ENCODE results near the gene NAV2. TPM values are rescaled to one million over a fixed set of nuclear protein-coding genes. Genes with fewer than 3 reads are reported as not detected.

Gene NAV2
- total RNA-seq, 1 donor from 2014 or later = 10.3 TPM

DNA sequence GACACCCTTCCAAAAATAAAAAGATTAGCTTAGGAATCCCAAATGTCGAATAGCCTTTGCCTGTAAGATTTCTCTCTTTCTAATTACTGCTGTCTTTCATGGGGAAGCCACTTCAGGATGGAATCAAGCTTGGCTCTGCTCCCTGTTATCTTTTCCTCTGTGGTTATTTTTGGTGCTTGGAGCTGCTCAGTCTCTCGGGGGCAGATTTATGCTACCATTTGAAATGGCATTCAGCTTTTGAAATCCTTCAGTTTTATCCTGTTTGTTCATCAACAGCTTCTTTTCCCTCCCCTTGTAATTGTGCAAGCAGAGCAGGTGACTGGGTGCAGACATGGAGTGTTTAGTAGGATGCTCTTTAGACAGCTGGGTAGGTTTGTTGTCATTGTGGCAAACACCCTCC is 336.6 kb downstream of the NAV2 start:
- intact Hi-C loops (cut with micrococcal nuclease) = no loop called here
- ChIA-PET CTCF (no interaction called here), POLR2A (no interaction called here)

DNA sequence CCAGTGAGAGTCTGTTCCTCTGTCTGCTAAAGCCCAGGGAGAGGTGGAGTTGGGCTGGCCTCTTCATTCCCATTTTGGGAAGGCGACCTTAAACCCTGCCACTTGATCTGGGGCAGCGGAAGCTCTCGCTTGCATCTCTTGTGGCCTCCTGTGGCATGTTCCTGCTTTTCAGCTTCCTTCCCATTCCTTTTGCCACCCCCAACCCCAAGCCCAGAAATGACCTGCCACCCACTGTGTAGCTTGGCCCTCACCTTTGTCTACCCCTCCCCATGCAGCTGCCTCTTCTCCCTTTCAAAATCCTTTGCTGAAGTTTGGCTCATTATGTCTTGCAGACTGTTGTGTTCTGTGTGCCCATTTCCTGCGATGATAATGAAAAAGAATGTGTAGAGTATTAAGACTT is 337.4 kb downstream of the NAV2 start:
- H3K27ac Mint-ChIP-seq = no peak overlapping the region
- DNase-seq (no peak), ATAC-seq (ENCODE audit: low read depth) (no peak)
- H3K36me3 Mint-ChIP-seq (ENCODE audit: low read depth) = no peaks in the 10 kb centered on the region
- H3K4me3 Mint-ChIP-seq = no peak overlapping the region
- TF ChIP-seq, protein P1, sequence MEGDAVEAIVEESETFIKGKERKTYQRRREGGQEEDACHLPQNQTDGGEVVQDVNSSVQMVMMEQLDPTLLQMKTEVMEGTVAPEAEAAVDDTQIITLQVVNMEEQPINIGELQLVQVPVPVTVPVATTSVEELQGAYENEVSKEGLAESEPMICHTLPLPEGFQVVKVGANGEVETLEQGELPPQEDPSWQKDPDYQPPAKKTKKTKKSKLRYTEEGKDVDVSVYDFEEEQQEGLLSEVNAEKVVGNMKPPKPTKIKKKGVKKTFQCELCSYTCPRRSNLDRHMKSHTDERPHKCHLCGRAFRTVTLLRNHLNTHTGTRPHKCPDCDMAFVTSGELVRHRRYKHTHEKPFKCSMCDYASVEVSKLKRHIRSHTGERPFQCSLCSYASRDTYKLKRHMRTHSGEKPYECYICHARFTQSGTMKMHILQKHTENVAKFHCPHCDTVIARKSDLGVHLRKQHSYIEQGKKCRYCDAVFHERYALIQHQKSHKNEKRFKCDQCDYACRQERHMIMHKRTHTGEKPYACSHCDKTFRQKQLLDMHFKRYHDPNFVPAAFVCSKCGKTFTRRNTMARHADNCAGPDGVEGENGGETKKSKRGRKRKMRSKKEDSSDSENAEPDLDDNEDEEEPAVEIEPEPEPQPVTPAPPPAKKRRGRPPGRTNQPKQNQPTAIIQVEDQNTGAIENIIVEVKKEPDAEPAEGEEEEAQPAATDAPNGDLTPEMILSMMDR (IDR thresholded peaks at IDR 0.05) = no peak
- no peaks in the 10 kb centered on the region for H3K9me3 Mint-ChIP-seq
- intact Hi-C loops (cut with micrococcal nuclease) = no loop called here
- no peaks in the 10 kb centered on the region for H3K27me3 Mint-ChIP-seq
- ChIA-PET POLR2A (no interaction called here), CTCF (no interaction called here)
- peaks cover 15% of the 10 kb centered on the region for H3K4me1 Mint-ChIP-seq

More for the DNA sequence above, 336.6 kb downstream of the NAV2 start:
- Mint-ChIP-seq H3K4me1 (peaks cover 15% of the 10 kb centered on the region), H3K36me3 (ENCODE audit: low read depth) (no peaks in the 10 kb centered on the region), H3K27me3 (no peaks in the 10 kb centered on the region), H3K27ac (no peak overlapping the region), H3K4me3 (no peak overlapping the region), H3K9me3 (no peaks in the 10 kb centered on the region)
- no peak for ATAC-seq (ENCODE audit: low read depth)
- TF ChIP-seq, protein P1 (IDR thresholded peaks at IDR 0.05) = no peak
- DNase-seq = no peak

DNA sequence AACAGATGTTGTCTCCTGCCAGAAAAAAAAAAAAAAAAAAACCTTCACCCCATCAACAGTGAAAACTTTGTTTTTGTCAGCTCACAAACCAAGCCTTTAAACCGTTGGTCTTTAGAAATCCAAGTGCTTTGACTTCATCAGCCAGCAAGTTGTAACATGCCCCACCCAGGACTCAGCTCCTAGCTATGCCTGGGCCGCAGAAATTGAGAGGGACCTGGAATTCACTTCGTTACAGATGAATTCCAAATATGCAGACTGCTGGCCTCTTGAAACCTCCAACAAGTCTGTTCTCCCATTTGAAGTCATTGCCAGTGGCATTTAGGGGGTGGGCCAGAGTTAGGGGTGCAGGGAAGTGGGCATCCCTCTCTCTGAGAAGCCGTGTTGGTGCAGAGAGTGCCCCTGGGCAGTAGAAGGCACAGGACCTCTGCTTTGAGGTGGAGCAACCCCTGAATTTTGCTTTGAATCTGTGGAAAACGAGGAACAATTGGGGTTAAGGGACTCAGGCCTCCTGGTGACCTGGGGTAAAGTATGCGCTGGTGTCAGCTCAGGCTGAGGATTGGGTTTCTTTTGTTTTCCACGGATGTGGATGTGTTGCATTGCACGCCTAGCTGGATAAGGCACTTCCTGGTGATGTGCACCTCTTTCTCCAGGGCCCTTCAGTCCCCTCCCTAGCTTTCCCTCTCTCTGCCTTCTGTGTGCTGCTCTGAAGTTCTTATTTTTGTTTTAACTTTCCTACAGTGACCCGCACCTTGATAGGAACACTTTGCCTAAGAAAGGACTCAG is 338.1 kb downstream of the NAV2 start:
- ChIA-PET POLR2A (no interaction called here), CTCF (no interaction called here)
- H3K27me3 Mint-ChIP-seq = no peaks in the 10 kb centered on the region
- no peak overlapping the region for H3K27ac Mint-ChIP-seq
- H3K4me1 Mint-ChIP-seq = peaks cover 15% of the 10 kb centered on the region
- no peak overlapping the region for H3K4me3 Mint-ChIP-seq
- no peak for DNase-seq
- intact Hi-C loops (cut with micrococcal nuclease) = no loop called here
- TF ChIP-seq, protein P1 (IDR thresholded peaks at IDR 0.05) = no peak
- ATAC-seq (ENCODE audit: low read depth) = no peak
- no peaks in the 10 kb centered on the region for H3K36me3 Mint-ChIP-seq (ENCODE audit: low read depth)
- H3K9me3 Mint-ChIP-seq = no peaks in the 10 kb centered on the region

DNA sequence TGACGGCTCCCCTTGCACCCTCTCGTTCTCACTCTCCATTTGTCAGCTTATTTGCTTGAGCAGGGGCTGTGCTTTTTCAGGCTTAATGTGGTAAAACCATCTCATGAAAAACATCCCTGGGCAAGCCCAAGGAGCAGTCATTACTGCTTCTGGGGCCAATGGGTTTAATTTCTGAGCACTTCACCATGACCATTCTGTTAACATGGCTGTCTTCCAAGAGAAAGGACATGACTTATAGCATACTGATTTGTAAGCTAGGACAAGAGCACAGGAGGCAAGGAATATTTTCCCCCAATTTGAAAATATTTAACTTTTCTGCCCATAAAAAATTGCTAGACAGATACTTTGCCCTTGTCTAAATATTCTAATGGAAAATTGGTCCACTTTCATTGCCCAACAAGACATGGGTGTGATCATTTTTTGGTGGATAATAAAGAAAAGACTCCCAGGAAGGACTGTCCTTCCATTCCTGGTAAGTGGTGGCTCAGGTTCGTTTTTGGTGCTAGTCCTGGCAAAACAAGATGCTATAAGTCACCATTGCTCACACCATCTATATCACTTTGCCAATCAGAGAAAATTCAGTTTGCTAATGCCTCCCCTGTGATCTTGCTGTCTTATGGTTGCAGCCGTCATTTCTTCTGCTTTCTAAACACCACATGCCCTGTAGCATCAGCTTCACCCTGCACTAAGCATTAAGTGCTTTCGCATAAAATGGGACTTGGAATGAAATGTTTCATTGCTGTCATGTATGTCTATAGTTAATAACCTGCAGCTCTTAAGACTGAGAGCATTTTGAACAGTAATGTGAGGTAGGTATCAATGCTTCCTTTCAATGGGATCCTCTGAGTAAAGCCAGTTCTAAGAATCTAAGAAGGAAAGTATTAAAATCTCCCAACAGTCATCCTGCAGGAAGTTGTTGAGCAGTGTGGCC is 339.1 kb downstream of the NAV2 start:
- ChIA-PET POLR2A (no interaction called here), CTCF (no interaction called here)
- H3K27me3 Mint-ChIP-seq = no peaks in the 10 kb centered on the region
- no peak overlapping the region for H3K4me3 Mint-ChIP-seq
- peaks cover 8% of the 10 kb centered on the region for H3K4me1 Mint-ChIP-seq
- DNase-seq (no peak), ATAC-seq (ENCODE audit: low read depth) (no peak)
- H3K9me3 Mint-ChIP-seq = no peaks in the 10 kb centered on the region
- H3K36me3 Mint-ChIP-seq (ENCODE audit: low read depth) = no peaks in the 10 kb centered on the region
- intact Hi-C loops (cut with micrococcal nuclease) = no loop called here
- TF ChIP-seq, protein P1 (IDR thresholded peaks at IDR 0.05) = no peak
- H3K27ac Mint-ChIP-seq = no peak overlapping the region

DNA sequence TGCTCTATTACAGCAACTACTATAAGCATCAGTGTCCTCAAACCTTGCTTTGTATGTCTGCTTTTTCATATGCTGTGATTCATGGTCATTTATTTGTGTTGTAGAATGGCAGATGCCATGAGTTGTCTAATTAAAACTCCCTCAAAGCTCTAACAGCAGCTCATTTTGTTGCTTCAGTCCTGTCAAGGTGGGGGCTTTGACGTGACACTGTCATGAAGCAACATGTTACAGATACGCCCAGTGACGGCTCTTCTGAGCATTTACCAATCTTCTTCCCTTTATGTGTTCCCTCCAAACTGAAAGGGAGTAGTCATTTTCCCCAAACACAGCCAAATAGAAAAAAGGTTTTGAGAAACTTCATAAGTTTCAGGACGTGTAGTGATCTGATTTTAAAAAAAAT is 340.9 kb downstream of the NAV2 start:
- no peak for DNase-seq
- no peaks in the 10 kb centered on the region for H3K27me3 Mint-ChIP-seq
- TF ChIP-seq, protein P1 (IDR thresholded peaks at IDR 0.05) = no peak
- no peaks in the 10 kb centered on the region for H3K9me3 Mint-ChIP-seq
- H3K27ac Mint-ChIP-seq = no peak overlapping the region
- CTCF ChIA-PET = no interaction called here
- H3K36me3 Mint-ChIP-seq (ENCODE audit: low read depth) = no peaks in the 10 kb centered on the region
- no peaks in the 10 kb centered on the region for H3K4me1 Mint-ChIP-seq
- no peak overlapping the region for H3K4me3 Mint-ChIP-seq
- no peak for ATAC-seq (ENCODE audit: low read depth)
- POLR2A ChIA-PET = no interaction called here
- intact Hi-C loops (cut with micrococcal nuclease) = no loop called here

All from activated B cell treated with CpG ODN at 0.5 μM for 24 hours (primary cell).